Liver (tissue), 9 donors: Measurements from ENCODE around the gene SMKR1. TPM values are rescaled to one million over a fixed set of nuclear protein-coding genes. Genes with fewer than 3 reads are reported as not detected.
"Not testable (repeated sequence)": the region's sequence is repeated elsewhere in the genome, so short reads cannot be mapped to it uniquely, and the experiment has no call there.

Experiments
- DNase-seq: peaks from one replicate; pipeline ENCODE4 v3.0.0-alpha.2; 2017; ENCODE audit warnings: low spot score
- H3K27ac ChIP-seq, 2 donors: one replicate each; pipeline ENCODE4 v1.7.0; 2013; ENCODE audit warnings: inconsistent platforms in 2 of 2, low read length in 2 of 2, control low read depth in 1 of 2, low read depth in 1 of 2, mild to moderate bottlenecking in 1 of 2
- H3K27me3 ChIP-seq, 4 donors: one replicate each; pipeline versions ENCODE4 v1.6.1 to v1.7.0; 2013; ENCODE audit warnings: low read length in 3 of 4, inconsistent platforms in 1 of 4, mild to moderate bottlenecking in 1 of 4, moderate library complexity in 1 of 4; ENCODE audit not compliant: control insufficient read depth in 4 of 4, insufficient read depth in 4 of 4
- H3K36me3 ChIP-seq, 4 donors: one replicate each; pipeline versions ENCODE4 v1.6.1 to v1.7.0; 2013; ENCODE audit warnings: low read length in 3 of 4, mild to moderate bottlenecking in 3 of 4, low read depth in 1 of 4, moderate library complexity in 1 of 4; ENCODE audit not compliant: control insufficient read depth in 4 of 4, insufficient read depth in 3 of 4
- H3K4me1 ChIP-seq, 4 donors: one replicate each; pipeline versions ENCODE4 v1.6.1 to v1.7.0; 2013; ENCODE audit warnings: low read length in 3 of 4, mild to moderate bottlenecking in 3 of 4, moderate library complexity in 1 of 4; ENCODE audit not compliant: control insufficient read depth in 4 of 4, insufficient read depth in 4 of 4
- H3K4me3 ChIP-seq, 3 donors: one replicate each; pipeline versions ENCODE4 v1.6.1 to v1.7.0; 2013; ENCODE audit warnings: low read length in 3 of 3, control low read depth in 1 of 3, low read depth in 1 of 3, mild to moderate bottlenecking in 1 of 3
- H3K9ac ChIP-seq, 2 donors: one replicate each; pipeline ENCODE4 v1.7.0; 2013; ENCODE audit warnings: low read length in 2 of 2, mild to moderate bottlenecking in 2 of 2, moderate library complexity in 2 of 2, control low read depth in 1 of 2, low read depth in 1 of 2
- H3K9me3 ChIP-seq, 4 donors: one replicate each; pipeline versions ENCODE4 v1.6.1 to v1.7.0; 2013; ENCODE audit warnings: low read length in 3 of 4; ENCODE audit not compliant: control insufficient read depth in 4 of 4
- ATF3 ChIP-seq: IDR thresholded peaks from 2 replicates; pipeline ENCODE4 v1.6.1; 2016; ENCODE audit warnings: antibody characterized with exemption
- FOXA1 ChIP-seq: IDR thresholded peaks from 2 replicates; pipeline ENCODE4 v1.6.1; 2016; ENCODE audit warnings: antibody characterized with exemption
- FOXA2 ChIP-seq: IDR thresholded peaks from 2 replicates; pipeline ENCODE4 v1.6.1; 2016; ENCODE audit warnings: antibody characterized with exemption
- HNF4G ChIP-seq: IDR thresholded peaks from 2 replicates; pipeline ENCODE4 v1.6.1; 2016; ENCODE audit warnings: antibody characterized with exemption
- MAX ChIP-seq: IDR thresholded peaks from 2 replicates; pipeline ENCODE4 v1.6.1; 2016; ENCODE audit warnings: antibody characterized with exemption
- NR2F2 ChIP-seq: IDR thresholded peaks from 2 replicates; pipeline ENCODE4 v1.6.1; 2016; ENCODE audit warnings: antibody characterized with exemption
- RAD21 ChIP-seq, 2 donors: IDR thresholded peaks; 2 replicates each; pipeline ENCODE4 v1.6.1; 2016; ENCODE audit warnings: antibody characterized with exemption in 2 of 2, mild to moderate bottlenecking in 2 of 2
- REST ChIP-seq: IDR thresholded peaks from 2 replicates; pipeline ENCODE4 v1.6.1; 2016; ENCODE audit warnings: antibody characterized with exemption, mild to moderate bottlenecking
- RXRA ChIP-seq, 2 donors: IDR thresholded peaks; 2 replicates each; pipeline ENCODE4 v1.6.1; 2017 to 2018; ENCODE audit warnings: antibody characterized with exemption in 2 of 2, mild to moderate bottlenecking in 1 of 2
- SP1 ChIP-seq: IDR thresholded peaks from 2 replicates; pipeline ENCODE4 v1.6.1; 2018; ENCODE audit warnings: antibody characterized with exemption, mild to moderate bottlenecking
- TAF1 ChIP-seq: conservative IDR thresholded peaks from 2 replicates; pipeline ENCODE4 v1.6.1; 2016; ENCODE audit warnings: antibody characterized with exemption, mild to moderate bottlenecking
- YY1 ChIP-seq: IDR thresholded peaks from 2 replicates; pipeline ENCODE4 v1.6.1; 2016; ENCODE audit warnings: antibody characterized with exemption, mild to moderate bottlenecking
- ZBTB33 ChIP-seq: IDR thresholded peaks from 2 replicates; pipeline ENCODE4 v1.6.1; 2016; ENCODE audit warnings: antibody characterized with exemption
- WGBS: extraction: QIAGEN DNeasy Blood & Tissue Kit; methylation state at CpG from one replicate; pipeline ENCODE4 v1.1.7; 2013; 5-methylcytosine and 5-hydroxymethylcytosine counted together
- polyA plus RNA-seq, 2 donors: library from polyadenylated mRNA; stranded (reverse) in 1 of 2; unstranded in 1 of 2; fragments of 200-250 nt in 1 of 2; fragments of >200 nt in 1 of 2; fragmentation: Nextera tagmentation in 1 of 2; extraction: Ambion mirVana in 1 of 2; gene quantifications; one replicate each; pipeline versions ENCODE4 v1.2.1 to v1.2.3, GENCODE V29; 2013 to 2015
- total RNA-seq, 2 donors: library from RNA; depleted of rRNA; stranded (reverse); fragments of >200 nt; gene quantifications; one replicate each; pipeline ENCODE4 v1.2.3, GENCODE V29; 2014
- donor health status: healthy.
- donor health status: healthy.
- donor health status: healthy.
- donor health status: healthy.
- donor health status: healthy.

Gene SMKR1
- total and polyA plus RNA-seq, 4 donors: not detected

- TF ChIP-seq REST: no peak
- TF ChIP-seq HNF4G: no peak
These were observed 28.6 kb downstream of the SMKR1 start (continued) for GRCh38 chr7:129530795-129531391.

GRCh38 chr7:129531721-129532120 lies 29.4 kb downstream of the SMKR1 start:
- Histone ChIP-seq H3K36me3 (no peaks in the 10 kb centered on the region), H3K4me1 (no peaks in the 10 kb centered on the region), H3K4me3 (no peak overlapping the region), H3K27ac (no peak overlapping the region), H3K9me3 (no peaks in the 10 kb centered on the region), H3K27me3 (no peaks in the 10 kb centered on the region), H3K9ac (no peak overlapping the region)
- WGBS: 87% methylated on average over 11 of the region's 11 CpGs
- DNase-seq: no peak
- TF ChIP-seq FOXA1 (no peak), NR2F2 (no peak), MAX (no peak), RAD21 (IDR thresholded peaks at IDR 0.05) (no peak), ATF3 (no peak)

GRCh38 chr7:129532375-129532774 lies 30.0 kb downstream of the SMKR1 start:
- Histone ChIP-seq H3K9me3 (no peaks in the 10 kb centered on the region), H3K36me3 (no peaks in the 10 kb centered on the region), H3K9ac (no peak overlapping the region), H3K27me3 (no peaks in the 10 kb centered on the region), H3K4me1 (no peaks in the 10 kb centered on the region), H3K4me3 (no peak overlapping the region), H3K27ac (no peak overlapping the region)
- DNase-seq: no peak
- WGBS: 92% methylated on average over 19 of the region's 19 CpGs
- TF ChIP-seq SP1: no peak
- no peak for TF ChIP-seq REST
- TF ChIP-seq RAD21 (IDR thresholded peaks at IDR 0.05): no peak
- TF ChIP-seq MAX: no peak
- no peak for TF ChIP-seq TAF1
- TF ChIP-seq FOXA2: no peak
- TF ChIP-seq RXRA (IDR thresholded peaks at IDR 0.05): no peak
- TF ChIP-seq ATF3: no peak
- no peak for TF ChIP-seq HNF4G
- TF ChIP-seq YY1: no peak
- TF ChIP-seq ZBTB33: no peak

GRCh38 chr7:129534558-129535274 lies 32.4 kb downstream of the SMKR1 start:
- not testable (repeated sequence) for H3K27ac ChIP-seq, H3K4me1 ChIP-seq, H3K9ac ChIP-seq, H3K9me3 ChIP-seq, DNase-seq, H3K4me3 ChIP-seq, H3K27me3 ChIP-seq, H3K36me3 ChIP-seq
- WGBS: 92% methylated on average over 20 of the region's 20 CpGs
